ENCODE measurements around the gene PPM1L.

Gene PPM1L

DNA sequence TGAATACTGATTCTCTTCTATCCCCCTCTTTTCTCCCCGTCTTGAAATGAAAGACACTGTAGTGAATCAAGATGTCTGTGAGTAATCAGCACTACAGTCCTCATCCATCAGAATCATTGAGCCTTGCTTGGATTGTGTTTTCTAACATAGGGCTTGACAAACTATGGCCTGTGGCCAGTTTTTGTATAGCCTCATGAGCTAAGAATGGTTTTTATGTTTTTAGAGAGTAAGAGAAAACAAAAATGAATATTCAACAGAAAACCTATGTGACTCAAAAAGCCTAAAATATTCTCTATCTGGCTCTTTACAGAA lies 55.2 kb downstream of the PPM1L start:
- FAIRE-seq (no peak), DNase-seq (ENCODE audit: insufficient read length, low spot score) (no peak)
- TF ChIP-seq PAX5 (IDR thresholded peaks at IDR 0.05; ENCODE audit: insufficient read depth, low read length, severe bottlenecking) (no peak), POLR2A (IDR thresholded peaks at IDR 0.05; ENCODE audit: low read depth, low read length) (no peak), POLR2AphosphoS5 (IDR thresholded peaks at IDR 0.05; ENCODE audit: low read depth, low read length) (no peak), POU2F2 (IDR thresholded peaks at IDR 0.05; ENCODE audit: low read depth, low read length) (no peak), TAF1 (IDR thresholded peaks at IDR 0.05; ENCODE audit: low read depth, low read length) (no peak), SPI1 (IDR thresholded peaks at IDR 0.05; ENCODE audit: low read depth, low read length) (no peak)

DNA sequence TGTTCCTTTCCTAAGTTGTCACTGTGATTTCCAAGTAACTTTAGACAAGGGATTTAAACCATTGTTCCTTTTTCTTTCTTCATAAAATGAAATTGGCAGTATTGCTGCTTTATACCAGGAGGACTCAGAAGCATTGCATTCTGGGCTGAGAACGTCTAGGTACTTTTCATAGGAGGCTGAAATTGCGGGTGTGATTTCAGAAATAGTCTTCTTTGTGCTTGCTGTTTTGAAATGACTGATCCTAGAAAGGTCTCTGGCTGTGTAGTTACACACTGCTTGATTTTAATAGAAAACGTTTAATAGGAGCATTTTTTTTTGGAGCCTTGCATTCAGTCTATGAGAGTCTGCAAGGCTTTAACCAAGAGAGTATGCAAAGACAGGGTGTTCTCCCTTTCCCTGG lies 56.3 kb downstream of the PPM1L start:
- TF ChIP-seq TAF1 (IDR thresholded peaks at IDR 0.05; ENCODE audit: low read depth, low read length) (no peak), PAX5 (IDR thresholded peaks at IDR 0.05; ENCODE audit: insufficient read depth, low read length, severe bottlenecking) (no peak), SPI1 (IDR thresholded peaks at IDR 0.05; ENCODE audit: low read depth, low read length) (no peak), POU2F2 (IDR thresholded peaks at IDR 0.05; ENCODE audit: low read depth, low read length) (no peak), POLR2A (IDR thresholded peaks at IDR 0.05; ENCODE audit: low read depth, low read length) (no peak), POLR2AphosphoS5 (IDR thresholded peaks at IDR 0.05; ENCODE audit: low read depth, low read length) (no peak)
- FAIRE-seq = no peak
- DNase-seq (ENCODE audit: insufficient read length, low spot score) = no peak

DNA sequence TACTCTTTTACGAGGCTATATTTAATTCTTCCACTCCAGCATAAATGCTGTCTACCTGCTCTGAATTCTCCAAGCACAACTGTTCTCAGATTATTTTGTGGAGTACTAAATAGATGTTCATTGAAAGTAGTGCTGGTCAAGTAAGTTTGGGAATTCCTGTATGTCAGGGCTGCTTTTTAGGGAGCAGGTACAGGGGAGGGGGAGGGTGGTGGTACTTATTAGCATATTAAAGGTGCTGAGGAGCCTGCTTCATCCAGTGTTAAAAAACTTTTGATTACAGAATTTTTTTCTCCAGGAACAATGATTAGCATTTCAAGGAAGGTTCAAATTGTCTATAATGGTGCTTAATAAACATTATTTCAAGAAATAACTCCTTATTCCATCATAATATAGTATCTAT lies 59.2 kb downstream of the PPM1L start:
- DNase-seq (ENCODE audit: insufficient read length, low spot score) (no peak), FAIRE-seq (no peak)
- TF ChIP-seq PAX5 (IDR thresholded peaks at IDR 0.05; ENCODE audit: insufficient read depth, low read length, severe bottlenecking) (no peak), POLR2A (IDR thresholded peaks at IDR 0.05; ENCODE audit: low read depth, low read length) (no peak), POU2F2 (IDR thresholded peaks at IDR 0.05; ENCODE audit: low read depth, low read length) (no peak), POLR2AphosphoS5 (IDR thresholded peaks at IDR 0.05; ENCODE audit: low read depth, low read length) (no peak), SPI1 (IDR thresholded peaks at IDR 0.05; ENCODE audit: low read depth, low read length) (no peak), TAF1 (IDR thresholded peaks at IDR 0.05; ENCODE audit: low read depth, low read length) (no peak)

DNA sequence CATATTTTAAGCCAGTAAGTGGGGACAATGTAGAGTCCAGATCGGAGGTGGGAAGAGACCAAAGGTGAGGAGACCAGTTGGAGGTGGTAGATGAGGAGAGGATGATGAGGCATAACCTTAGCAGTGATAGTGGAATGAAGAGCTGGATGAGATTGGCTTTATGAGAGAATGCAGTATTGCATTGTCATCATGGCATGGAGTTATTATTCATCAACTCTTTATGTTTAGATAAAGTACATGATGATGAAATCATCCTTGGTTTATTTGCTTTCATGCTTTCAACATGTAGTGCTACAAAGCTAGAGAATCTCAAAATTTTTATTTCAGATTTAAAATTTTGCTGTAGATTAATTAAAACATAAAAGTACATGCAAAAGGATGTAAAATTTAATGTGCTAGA lies 64.0 kb downstream of the PPM1L start:
- TF ChIP-seq SPI1 (IDR thresholded peaks at IDR 0.05; ENCODE audit: low read depth, low read length) (no peak), PAX5 (IDR thresholded peaks at IDR 0.05; ENCODE audit: insufficient read depth, low read length, severe bottlenecking) (no peak), POLR2AphosphoS5 (IDR thresholded peaks at IDR 0.05; ENCODE audit: low read depth, low read length) (no peak), POLR2A (IDR thresholded peaks at IDR 0.05; ENCODE audit: low read depth, low read length) (no peak), POU2F2 (IDR thresholded peaks at IDR 0.05; ENCODE audit: low read depth, low read length) (no peak), TAF1 (IDR thresholded peaks at IDR 0.05; ENCODE audit: low read depth, low read length) (no peak)
- FAIRE-seq = no peak

DNA sequence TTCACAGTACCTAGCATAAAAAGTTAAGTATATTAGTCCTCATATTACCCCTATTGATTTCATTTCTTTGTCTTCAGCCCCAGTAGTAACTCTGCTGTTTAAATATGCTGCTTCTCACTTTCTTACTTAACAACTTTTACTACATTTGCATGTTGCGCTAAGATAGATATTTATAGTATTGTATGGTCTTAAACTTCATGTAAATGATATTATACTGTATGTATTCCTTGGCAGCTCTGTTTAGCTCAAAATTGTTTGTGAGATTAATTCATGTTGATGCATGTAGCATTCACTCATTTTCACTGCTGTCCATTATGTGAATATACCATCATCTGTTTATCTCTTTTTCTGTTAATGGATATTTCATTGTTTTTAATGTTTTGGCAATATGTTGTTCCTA lies 64.4 kb downstream of the PPM1L start:
- no peak for TF ChIP-seq POU2F2 (IDR thresholded peaks at IDR 0.05; ENCODE audit: low read depth, low read length)
- TF ChIP-seq POLR2AphosphoS5 (IDR thresholded peaks at IDR 0.05; ENCODE audit: low read depth, low read length) = no peak
- TF ChIP-seq SPI1 (IDR thresholded peaks at IDR 0.05; ENCODE audit: low read depth, low read length) = no peak
- no peak for TF ChIP-seq POLR2A (IDR thresholded peaks at IDR 0.05; ENCODE audit: low read depth, low read length)
- no peak for TF ChIP-seq PAX5 (IDR thresholded peaks at IDR 0.05; ENCODE audit: insufficient read depth, low read length, severe bottlenecking)
- TF ChIP-seq TAF1 (IDR thresholded peaks at IDR 0.05; ENCODE audit: low read depth, low read length) = no peak
- DNase-seq (ENCODE audit: insufficient read length, low spot score) (no peak), FAIRE-seq (no peak)

More for the DNA sequence above, 64.0 kb downstream of the PPM1L start:
- no peak for DNase-seq (ENCODE audit: insufficient read length, low spot score)

DNA sequence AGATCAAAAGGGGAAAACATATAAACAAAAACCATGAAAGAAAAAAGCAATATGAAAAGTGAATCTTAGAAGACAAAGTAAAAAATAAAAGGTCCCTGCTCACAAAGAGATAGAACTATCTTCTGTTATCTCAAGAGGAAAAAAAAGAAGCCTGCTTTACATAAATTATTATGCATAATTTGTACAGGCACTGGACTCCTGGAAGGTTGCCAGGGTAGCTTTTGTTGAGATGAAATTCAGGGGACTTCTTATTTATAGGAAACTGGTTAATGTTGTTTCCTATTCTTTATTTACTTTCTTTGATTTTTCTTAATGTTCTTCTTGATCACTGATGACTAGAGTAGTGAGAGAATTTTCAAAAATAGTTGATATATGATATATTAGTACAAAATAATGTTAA lies 66.9 kb downstream of the PPM1L start:
- no peak for TF ChIP-seq POU2F2 (IDR thresholded peaks at IDR 0.05; ENCODE audit: low read depth, low read length)
- FAIRE-seq (no peak), DNase-seq (ENCODE audit: insufficient read length, low spot score) (no peak)

DNA sequence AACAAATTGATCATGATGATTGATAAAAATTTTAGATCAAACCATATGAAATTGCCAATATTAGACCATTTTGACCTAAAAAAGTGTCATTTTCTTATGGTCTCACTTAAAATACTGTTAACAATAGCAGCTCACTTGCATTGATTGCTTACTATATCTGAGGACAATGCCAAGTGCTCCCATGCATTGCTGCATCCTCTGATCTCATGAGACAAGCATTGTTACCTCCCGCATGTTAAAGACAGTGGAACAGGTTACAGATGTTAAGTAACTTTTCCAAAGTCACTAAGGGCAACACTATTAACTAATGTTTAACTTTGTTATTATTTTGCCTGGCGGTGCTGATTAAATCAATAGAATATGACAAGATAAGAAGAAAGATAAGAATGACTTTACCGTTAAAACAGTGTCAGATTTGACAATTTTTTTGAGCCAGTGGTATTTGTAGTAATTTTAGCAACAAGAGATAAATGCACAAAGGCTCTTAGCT lies 69.3 kb downstream of the PPM1L start:
- TF ChIP-seq TAF1 (IDR thresholded peaks at IDR 0.05; ENCODE audit: low read depth, low read length) = no peak
- no peak for TF ChIP-seq POLR2AphosphoS5 (IDR thresholded peaks at IDR 0.05; ENCODE audit: low read depth, low read length)
- no peak for TF ChIP-seq POU2F2 (IDR thresholded peaks at IDR 0.05; ENCODE audit: low read depth, low read length)
- no peak for TF ChIP-seq POLR2A (IDR thresholded peaks at IDR 0.05; ENCODE audit: low read depth, low read length)
- TF ChIP-seq PAX5 (IDR thresholded peaks at IDR 0.05; ENCODE audit: insufficient read depth, low read length, severe bottlenecking) = no peak
- TF ChIP-seq SPI1 (IDR thresholded peaks at IDR 0.05; ENCODE audit: low read depth, low read length) = no peak
- no peak for DNase-seq (ENCODE audit: insufficient read length, low spot score)
- no peak for FAIRE-seq

DNA sequence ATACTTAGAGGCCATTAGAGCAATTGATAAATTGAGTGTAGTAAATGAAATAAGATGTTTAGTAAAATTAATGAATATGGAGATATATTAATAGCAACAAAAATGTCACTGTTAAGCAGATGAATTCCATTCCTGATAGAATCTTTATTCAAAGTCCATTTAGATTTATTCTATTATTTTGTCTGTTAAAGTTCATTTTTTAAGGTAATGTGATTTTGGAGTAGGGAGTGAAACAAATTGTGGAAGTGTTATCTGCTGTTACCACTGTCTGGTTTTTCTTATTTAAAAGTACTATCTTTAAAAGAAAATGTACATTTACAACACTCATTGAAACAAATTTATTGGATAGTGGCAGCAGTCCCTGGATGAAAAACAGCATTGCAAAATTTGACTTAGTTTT lies 70.4 kb downstream of the PPM1L start:
- DNase-seq (ENCODE audit: insufficient read length, low spot score) (no peak), FAIRE-seq (no peak)
- no peak for TF ChIP-seq PAX5 (IDR thresholded peaks at IDR 0.05; ENCODE audit: insufficient read depth, low read length, severe bottlenecking)
- no peak for TF ChIP-seq POLR2AphosphoS5 (IDR thresholded peaks at IDR 0.05; ENCODE audit: low read depth, low read length)
- TF ChIP-seq TAF1 (IDR thresholded peaks at IDR 0.05; ENCODE audit: low read depth, low read length) = no peak
- TF ChIP-seq SPI1 (IDR thresholded peaks at IDR 0.05; ENCODE audit: low read depth, low read length) = no peak
- TF ChIP-seq POLR2A (IDR thresholded peaks at IDR 0.05; ENCODE audit: low read depth, low read length) = no peak
- no peak for TF ChIP-seq POU2F2 (IDR thresholded peaks at IDR 0.05; ENCODE audit: low read depth, low read length)

DNA sequence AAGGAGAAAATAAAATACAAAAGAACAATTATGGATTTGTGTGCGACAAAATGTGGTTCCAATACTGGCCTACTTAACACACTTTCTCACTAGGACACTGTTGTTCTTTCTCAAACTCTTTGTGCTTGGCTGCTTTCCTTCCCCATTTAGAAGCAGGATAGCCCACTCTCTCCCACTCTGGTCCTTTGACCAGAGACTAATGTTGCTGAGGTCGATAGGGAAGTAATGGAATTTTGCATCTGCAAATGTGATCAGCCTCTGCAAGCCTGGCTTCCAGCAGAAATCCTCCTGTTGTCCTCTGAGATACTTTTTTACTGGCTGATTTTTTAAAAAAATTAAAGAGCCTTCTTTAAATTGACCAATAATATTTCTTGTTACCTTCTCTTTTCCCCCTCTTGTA lies 71.0 kb downstream of the PPM1L start:
- TF ChIP-seq POLR2AphosphoS5 (IDR thresholded peaks at IDR 0.05; ENCODE audit: low read depth, low read length) (no peak), POLR2A (IDR thresholded peaks at IDR 0.05; ENCODE audit: low read depth, low read length) (no peak), TAF1 (IDR thresholded peaks at IDR 0.05; ENCODE audit: low read depth, low read length) (no peak), SPI1 (IDR thresholded peaks at IDR 0.05; ENCODE audit: low read depth, low read length) (no peak), PAX5 (IDR thresholded peaks at IDR 0.05; ENCODE audit: insufficient read depth, low read length, severe bottlenecking) (no peak), POU2F2 (IDR thresholded peaks at IDR 0.05; ENCODE audit: low read depth, low read length) (no peak)
- FAIRE-seq = no peak

DNA sequence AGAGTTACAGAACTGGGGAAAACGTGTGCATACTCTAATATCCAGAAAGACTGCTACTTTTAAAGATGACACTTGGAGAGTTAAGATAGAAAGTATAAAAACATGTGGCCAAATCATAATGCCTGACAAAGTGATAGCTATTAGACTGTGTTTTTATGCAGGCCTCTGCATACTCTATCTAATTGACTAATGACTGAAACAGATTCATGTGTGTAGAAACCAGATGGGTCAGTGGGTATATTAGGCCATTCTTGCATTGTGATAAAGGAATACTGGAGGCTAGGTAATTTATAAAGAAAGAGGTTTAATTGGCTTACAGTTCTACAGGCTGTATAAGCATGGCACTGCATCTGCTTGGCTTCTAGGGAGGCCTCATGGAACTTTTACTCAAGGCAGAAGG lies 71.5 kb downstream of the PPM1L start:
- DNase-seq (ENCODE audit: insufficient read length, low spot score) = no peak
- no peak for FAIRE-seq
- TF ChIP-seq POU2F2 (IDR thresholded peaks at IDR 0.05; ENCODE audit: low read depth, low read length) (no peak), SPI1 (IDR thresholded peaks at IDR 0.05; ENCODE audit: low read depth, low read length) (no peak), PAX5 (IDR thresholded peaks at IDR 0.05; ENCODE audit: insufficient read depth, low read length, severe bottlenecking) (no peak), POLR2AphosphoS5 (IDR thresholded peaks at IDR 0.05; ENCODE audit: low read depth, low read length) (no peak), POLR2A (IDR thresholded peaks at IDR 0.05; ENCODE audit: low read depth, low read length) (no peak), TAF1 (IDR thresholded peaks at IDR 0.05; ENCODE audit: low read depth, low read length) (no peak)

More for the DNA sequence above, 71.0 kb downstream of the PPM1L start:
- DNase-seq (ENCODE audit: insufficient read length, low spot score) = no peak

All from GM12891 (cell line).